K562 (cell line): Measurements from ENCODE around the gene REM1. TPM values are rescaled to one million over a fixed set of nuclear protein-coding genes. Genes with fewer than 3 reads are reported as not detected.

Source experiments
- BMI1 ChIP-seq: fragments of 150-350 bp; IDR thresholded peaks from 2 replicates; pipeline ENCODE4 v1.6.1; 2014; ENCODE audit warnings: low read length
- CHD4 ChIP-seq: fragments of 200-600 bp; sonication (generic); IDR thresholded peaks from 3 replicates; pipeline ENCODE4 v1.6.1; 2012; ENCODE audit warnings: low read depth, mild to moderate bottlenecking, mixed read lengths, low read length, inconsistent platforms; ENCODE audit not compliant: insufficient read depth, insufficient replicate concordance, poor library complexity, severe bottlenecking
- FOSL1 ChIP-seq: fragments of 200-800 bp; sonication (Bioruptor generic); conservative IDR thresholded peaks from 2 replicates; pipeline ENCODE4 v1.6.1; 2016; ENCODE audit warnings: missing genetic modification characterization, missing compliant biosample characterization
- GTF2E2 ChIP-seq: fragments of 200-800 bp; sonication (Bioruptor generic); IDR thresholded peaks from 2 replicates; pipeline ENCODE4 v1.6.1; 2016; ENCODE audit warnings: missing genetic modification characterization, missing compliant biosample characterization
- NR3C1 ChIP-seq: sonication (generic); formaldehyde crosslinking; IDR thresholded peaks from 2 replicates; pipeline ENCODE4 v1.8.1; 2022; ENCODE audit warnings: missing genetic modification reagents
- POLR3G ChIP-seq: IDR thresholded peaks from 2 replicates; pipeline ENCODE4 v1.6.1; 2011; ENCODE audit not compliant: insufficient read length, insufficient replicate concordance; ENCODE audit errors: extremely low read depth
- PREB ChIP-seq: sonication (generic); formaldehyde crosslinking; IDR thresholded peaks from 2 replicates; pipeline ENCODE4 v1.8.1; 2023; ENCODE audit warnings: mild to moderate bottlenecking, missing genetic modification reagents
- RNF219 ChIP-seq: fragments of 250-450 bp; sonication (Bioruptor Pico); IDR thresholded peaks from 2 replicates; pipeline ENCODE4 v1.5.0; 2022; ENCODE audit warnings: mild to moderate bottlenecking
- SIN3A ChIP-seq, 2 experiments: fragments of 150-350 bp in 1 of 2; IDR thresholded peaks; 2 replicates each; pipeline ENCODE4 v1.6.1; 2011 to 2016; ENCODE audit warnings: borderline replicate concordance in 2 of 2, low read depth in 2 of 2, low read length in 2 of 2, mild to moderate bottlenecking in 2 of 2, moderate library complexity in 2 of 2; ENCODE audit not compliant: control insufficient read depth in 1 of 2
- SP1 ChIP-seq: sonication (generic); formaldehyde crosslinking; IDR thresholded peaks from 2 replicates; pipeline ENCODE4 v1.8.1; 2022; ENCODE audit warnings: mild to moderate bottlenecking, missing genetic modification reagents
- TARDBP ChIP-seq: fragments of 450-650 bp; IDR thresholded peaks from 2 replicates; pipeline ENCODE4 v1.6.1; 2016
- TEAD1 ChIP-seq, 2 experiments: fragments of 450-650 bp in 1 of 2; sonication (generic) in 1 of 2; formaldehyde crosslinking; IDR thresholded peaks; 2 replicates each; pipeline versions ENCODE4 v1.4.0 to v1.8.0; 2020 to 2022; ENCODE audit warnings: mild to moderate bottlenecking in 2 of 2, missing genetic modification reagents in 1 of 2
- TRIM24 ChIP-seq, 2 experiments: fragments of 450-650 bp; IDR thresholded peaks; 2 replicates each; pipeline ENCODE4 v1.6.1; 2016
- ZNF740 ChIP-seq, 3 experiments: fragments of 200-800 bp in 1 of 3; sonication (Bioruptor generic) in 1 of 3; sonication (generic) in 1 of 3; formaldehyde crosslinking in 1 of 3; IDR thresholded peaks; 2 replicates each; pipeline versions ENCODE4 v1.6.1 to v1.8.0; 2016 to 2022; ENCODE audit warnings: mild to moderate bottlenecking in 2 of 3, missing compliant biosample characterization in 2 of 3, missing genetic modification characterization in 2 of 3, missing genetic modification reagents in 1 of 3
- ZNF785 ChIP-seq: fragments of 250-450 bp; sonication (Bioruptor Pico); IDR thresholded peaks from 2 replicates; pipeline ENCODE4 v1.4.0; 2020; ENCODE audit warnings: mild to moderate bottlenecking
- polyA plus RNA-seq, 8 experiments: library from polyadenylated mRNA; depleted of rRNA in 4 of 8; stranded (reverse) in 5 of 8; unstranded in 3 of 8; fragments of >200 nt; fragmentation: Nextera tagmentation in 2 of 8; fragmentation: Illumina TruSeq in 1 of 8; extraction: Ambion mirVana in 2 of 8; extraction: Trizol in 1 of 8; gene quantifications; 2 replicates each; pipeline versions ENCODE4 v1.2.1 to v1.2.3, GENCODE V29; 2011 to 2014; ENCODE audit warnings: inconsistent platforms in 1 of 8, missing spikeins in 1 of 8
- total RNA-seq, 7 experiments: library from RNA; depleted of rRNA in 6 of 7; stranded (reverse); fragments of >200 nt in 6 of 7; fragmentation: Illumina TruSeq in 2 of 7; extraction: Trizol in 2 of 7; gene quantifications; 2 replicates each; pipeline versions ENCODE4 v1.2.1 to v1.2.3, GENCODE V29; 2011 to 2021; ENCODE audit warnings: low replicate concordance in 1 of 7
- TF ChIP-seq, protein P1 (sequence below): fragments of 150-350 bp; conservative IDR thresholded peaks from 2 replicates; pipeline ENCODE4 v1.6.1; 2014; ENCODE audit warnings: low read length
- TF ChIP-seq, protein P2 (sequence below): fragments of 250-450 bp; sonication (Bioruptor Pico); IDR thresholded peaks from 2 replicates; pipeline ENCODE4 v1.8.0; 2022; ENCODE audit warnings: inconsistent platforms, mild to moderate bottlenecking, moderate library complexity, borderline replicate concordance

Gene REM1
- total and polyA plus RNA-seq, 9 of the 15 experiments (the other 6 are each of a cell fraction or from before 2014, with no cell fraction given), result not detected

DNA sequence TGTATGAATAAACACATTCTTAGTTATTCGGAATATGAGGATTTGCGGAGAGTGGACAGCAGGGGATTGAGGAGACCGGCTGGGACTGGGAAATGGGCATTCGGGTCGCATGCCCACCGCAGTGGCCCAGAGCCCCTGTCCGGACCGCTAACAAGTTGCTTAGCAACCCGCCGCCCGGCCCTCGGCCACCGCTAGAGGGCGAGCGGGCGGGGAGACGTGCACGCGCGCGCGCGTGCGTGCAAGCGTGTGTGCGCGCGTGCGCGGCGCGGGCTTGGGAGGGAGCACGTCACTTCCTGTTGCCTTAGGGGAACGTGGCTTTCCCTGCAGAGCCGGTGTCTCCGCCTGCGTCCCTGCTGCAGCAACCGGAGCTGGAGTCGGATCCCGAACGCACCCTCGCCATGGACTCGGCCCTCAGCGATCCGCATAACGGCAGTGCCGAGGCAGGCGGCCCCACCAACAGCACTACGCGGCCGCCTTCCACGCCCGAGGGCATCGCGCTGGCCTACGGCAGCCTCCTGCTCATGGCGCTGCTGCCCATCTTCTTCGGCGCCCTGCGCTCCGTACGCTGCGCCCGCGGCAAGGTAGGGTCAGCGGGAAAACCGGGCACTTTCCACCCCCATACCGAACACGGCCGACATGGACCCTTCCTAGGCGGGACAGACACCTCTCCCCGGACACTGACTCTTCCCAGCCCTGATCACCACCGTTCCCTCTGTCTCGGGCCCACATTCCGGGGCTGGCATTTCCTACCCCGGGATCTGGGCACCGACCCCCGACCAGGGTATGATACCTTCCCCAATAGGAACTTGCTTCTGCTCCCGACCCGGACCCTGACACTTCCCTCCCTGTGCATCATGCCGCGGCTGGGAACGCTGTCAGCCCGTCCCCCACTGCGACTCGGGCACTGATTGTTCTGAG, 39.3 kb downstream of the REM1 start, which contains the start of gene HM13 (continued):
- TF ChIP-seq CHD4 (no peak), TEAD1 (CRISPR knock-in tag; IDR thresholded peaks at IDR 0.05) (peak in 1 of 2 experiments; percentile 81; a peak in 2 of 4 replicates), SP1 (CRISPR knock-in tag) (0 out of 2 replicates have a peak, but pooled peaks have one; percentile 39), BMI1 (no peak), FOSL1 (tag) (peak; percentile 50; the same call in 1 of the 2 replicates), GTF2E2 (no peak), ZNF785 (CRISPR knock-in tag) (no peak), PREB (CRISPR knock-in tag) (no peak), SIN3A (IDR thresholded peaks at IDR 0.05; ENCODE audit: borderline replicate concordance in 2 of 2, control insufficient read depth in 1 of 2, low read depth in 2 of 2, low read length in 2 of 2) (peak; percentile 63 to 89; a peak in 2 of 4 replicates), POLR3G (no peak), TRIM24 (IDR thresholded peaks at IDR 0.05) (no peak), RNF219 (no peak), NR3C1 (CRISPR knock-in tag) (peak; percentile 42; the same call in 1 of the 2 replicates), TARDBP (no peak), ZNF740 (CRISPR knock-in tag; IDR thresholded peaks at IDR 0.05) (no peak), ZNF740 (tag; IDR thresholded peaks at IDR 0.05) (no peak)
- TF ChIP-seq, protein P1, sequence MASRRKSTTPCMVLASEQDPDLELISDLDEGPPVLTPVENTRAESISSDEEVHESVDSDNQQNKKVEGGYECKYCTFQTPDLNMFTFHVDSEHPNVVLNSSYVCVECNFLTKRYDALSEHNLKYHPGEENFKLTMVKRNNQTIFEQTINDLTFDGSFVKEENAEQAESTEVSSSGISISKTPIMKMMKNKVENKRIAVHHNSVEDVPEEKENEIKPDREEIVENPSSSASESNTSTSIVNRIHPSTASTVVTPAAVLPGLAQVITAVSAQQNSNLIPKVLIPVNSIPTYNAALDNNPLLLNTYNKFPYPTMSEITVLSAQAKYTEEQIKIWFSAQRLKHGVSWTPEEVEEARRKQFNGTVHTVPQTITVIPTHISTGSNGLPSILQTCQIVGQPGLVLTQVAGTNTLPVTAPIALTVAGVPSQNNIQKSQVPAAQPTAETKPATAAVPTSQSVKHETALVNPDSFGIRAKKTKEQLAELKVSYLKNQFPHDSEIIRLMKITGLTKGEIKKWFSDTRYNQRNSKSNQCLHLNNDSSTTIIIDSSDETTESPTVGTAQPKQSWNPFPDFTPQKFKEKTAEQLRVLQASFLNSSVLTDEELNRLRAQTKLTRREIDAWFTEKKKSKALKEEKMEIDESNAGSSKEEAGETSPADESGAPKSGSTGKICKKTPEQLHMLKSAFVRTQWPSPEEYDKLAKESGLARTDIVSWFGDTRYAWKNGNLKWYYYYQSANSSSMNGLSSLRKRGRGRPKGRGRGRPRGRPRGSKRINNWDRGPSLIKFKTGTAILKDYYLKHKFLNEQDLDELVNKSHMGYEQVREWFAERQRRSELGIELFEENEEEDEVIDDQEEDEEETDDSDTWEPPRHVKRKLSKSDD, result peak; percentile 98
- TF ChIP-seq, protein P2, sequence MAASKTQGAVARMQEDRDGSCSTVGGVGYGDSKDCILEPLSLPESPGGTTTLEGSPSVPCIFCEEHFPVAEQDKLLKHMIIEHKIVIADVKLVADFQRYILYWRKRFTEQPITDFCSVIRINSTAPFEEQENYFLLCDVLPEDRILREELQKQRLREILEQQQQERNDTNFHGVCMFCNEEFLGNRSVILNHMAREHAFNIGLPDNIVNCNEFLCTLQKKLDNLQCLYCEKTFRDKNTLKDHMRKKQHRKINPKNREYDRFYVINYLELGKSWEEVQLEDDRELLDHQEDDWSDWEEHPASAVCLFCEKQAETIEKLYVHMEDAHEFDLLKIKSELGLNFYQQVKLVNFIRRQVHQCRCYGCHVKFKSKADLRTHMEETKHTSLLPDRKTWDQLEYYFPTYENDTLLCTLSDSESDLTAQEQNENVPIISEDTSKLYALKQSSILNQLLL (CRISPR knock-in tag), result no peak
